GM19193 (cell line): ENCODE data around the gene PKNOX2.

Experiments used
- POLR2A ChIP-seq: IDR thresholded peaks from 4 replicates; pipeline ENCODE4 v1.6.1; 2011; ENCODE audit not compliant: insufficient read depth, insufficient read length; ENCODE audit errors: extremely low read depth

PKNOX2 gene

GRCh38 chr11:125174686-125175085, 10.1 kb downstream of the PKNOX2 start:
- no peak for TF ChIP-seq POLR2A

- no peak for TF ChIP-seq POLR2A
Observed at GRCh38 chr11:125175166-125175565, 10.6 kb downstream of the PKNOX2 start.

- no peak for TF ChIP-seq POLR2A
Observed at GRCh38 chr11:125175896-125176575, 11.5 kb downstream of the PKNOX2 start.

DNA sequence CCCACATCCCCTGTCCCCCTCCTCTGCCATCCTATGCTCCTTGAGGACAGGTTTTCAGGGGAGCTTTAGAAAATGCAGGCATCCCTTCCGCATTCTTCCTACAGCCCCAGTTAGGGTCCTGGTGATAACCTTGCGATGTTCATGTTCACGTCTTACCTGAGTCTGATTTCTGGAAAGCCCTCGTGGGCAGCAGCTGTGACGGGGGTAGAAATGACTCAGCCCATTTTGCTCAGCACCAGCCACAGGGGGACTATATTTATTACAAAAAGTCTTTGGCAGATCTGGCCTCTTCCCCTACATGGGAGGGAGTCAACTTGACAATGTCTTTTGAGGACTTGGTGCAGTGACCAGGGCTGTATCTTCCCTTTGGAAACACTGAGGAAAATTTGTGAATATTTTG, 12.3 kb downstream of the PKNOX2 start:
- TF ChIP-seq POLR2A, result no peak

- TF ChIP-seq POLR2A, result no peak
Observed at GRCh38 chr11:125177543-125177942, 13.0 kb downstream of the PKNOX2 start.

DNA sequence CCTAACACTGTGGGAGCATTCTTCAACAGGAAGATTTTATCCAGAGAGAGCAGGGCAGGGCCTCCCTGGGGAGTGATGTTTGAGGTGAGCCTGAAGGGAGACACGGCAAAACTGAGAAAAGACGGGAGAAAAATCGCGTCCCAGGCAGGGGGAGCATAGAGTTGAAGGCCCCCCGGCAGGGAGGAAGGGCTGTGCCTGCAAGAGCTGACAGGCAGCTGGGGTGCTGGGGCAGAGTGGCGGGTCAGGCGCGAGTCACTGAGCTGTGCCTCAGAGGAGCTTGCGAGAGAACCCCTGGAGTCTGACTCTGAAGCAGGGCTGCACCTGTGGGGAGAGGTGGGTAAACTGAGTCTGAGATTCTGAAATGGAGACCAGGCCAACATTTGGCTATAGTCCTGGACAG, 14.8 kb downstream of the PKNOX2 start:
- TF ChIP-seq POLR2A, result no peak

DNA sequence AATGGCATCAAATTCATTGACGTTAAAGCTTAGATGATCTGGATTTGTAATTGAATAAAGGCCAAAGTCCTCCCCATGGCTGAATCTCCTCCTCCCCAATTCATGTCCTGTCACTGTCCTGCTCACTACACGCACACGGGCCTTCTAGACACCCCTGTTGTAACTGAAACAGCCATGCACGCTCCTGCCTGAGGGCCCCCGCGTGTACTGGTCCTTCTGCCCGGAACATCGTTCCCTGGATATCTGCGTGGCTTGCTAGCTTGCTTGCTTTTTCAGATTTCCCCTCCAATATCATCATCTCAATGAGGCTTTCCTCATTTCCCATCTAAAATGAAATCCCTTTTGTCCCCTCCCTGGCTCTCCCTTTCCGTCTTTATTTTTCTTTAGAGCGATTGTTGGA, 15.3 kb downstream of the PKNOX2 start:
- TF ChIP-seq POLR2A, result no peak

DNA sequence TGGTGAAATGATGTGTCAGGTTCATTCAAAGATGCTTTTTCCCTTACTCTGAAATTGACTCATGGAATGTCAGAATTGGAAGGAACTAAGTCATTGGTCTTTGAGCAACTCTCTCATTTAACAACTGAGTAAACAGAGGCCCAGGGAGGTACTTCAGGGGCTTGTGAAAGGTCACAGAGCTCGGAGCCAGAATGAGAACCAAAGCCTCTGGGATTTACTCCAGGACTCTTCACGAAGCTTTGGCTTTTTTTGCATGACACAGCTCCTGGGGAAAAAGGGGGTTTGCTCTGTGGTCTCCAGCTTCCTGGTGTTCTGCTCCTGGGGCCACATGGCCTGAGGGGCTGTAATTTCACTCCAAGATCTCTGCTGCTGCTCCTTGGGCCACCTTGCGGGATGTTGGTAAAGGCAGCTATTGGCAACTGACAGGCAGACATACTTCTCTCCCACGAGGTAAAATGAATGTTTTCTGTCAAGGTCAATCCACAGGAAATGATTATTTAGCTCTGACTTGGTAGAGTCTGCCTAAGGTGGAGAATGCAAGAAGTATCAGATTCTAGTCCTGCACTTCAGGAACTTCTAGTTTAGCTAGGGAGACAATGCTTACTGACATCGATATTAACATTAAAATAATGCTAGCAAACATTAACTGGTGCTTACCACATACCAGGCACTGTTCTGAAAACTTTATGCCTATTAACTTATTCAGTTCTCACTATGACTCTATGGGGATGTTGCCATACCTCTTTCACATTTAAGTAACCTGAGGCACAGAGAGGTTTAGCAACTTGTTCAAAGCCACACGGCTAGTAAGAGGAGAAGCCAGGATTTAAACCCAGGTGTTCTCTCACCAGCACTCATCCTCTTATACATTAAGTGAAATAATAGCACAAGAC, 16.1 kb downstream of the PKNOX2 start:
- no peak for TF ChIP-seq POLR2A

GRCh38 chr11:125182573-125182972, 18.0 kb downstream of the PKNOX2 start:
- TF ChIP-seq POLR2A, result no peak

DNA sequence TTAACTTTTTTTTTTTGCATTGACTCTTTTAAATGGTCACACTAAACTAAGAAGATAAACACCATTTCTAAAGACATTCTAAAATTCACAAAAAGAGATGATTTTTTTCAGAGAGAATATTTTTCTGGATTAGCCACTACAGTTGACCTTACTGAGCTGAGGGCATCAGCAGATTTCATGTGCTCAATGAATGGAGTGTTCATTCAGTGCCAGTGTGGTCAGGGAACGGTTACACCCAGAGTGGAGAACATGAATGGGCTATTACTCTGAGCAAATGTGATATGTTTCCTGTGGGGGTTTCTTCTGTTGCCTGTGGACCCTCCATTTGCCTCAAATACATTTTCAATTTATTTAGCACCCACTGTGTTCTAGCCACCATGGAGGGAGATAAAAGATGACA, 19.1 kb downstream of the PKNOX2 start:
- no peak for TF ChIP-seq POLR2A

GRCh38 chr11:125188021-125188420, 23.5 kb downstream of the PKNOX2 start:
- TF ChIP-seq POLR2A, result no peak

DNA sequence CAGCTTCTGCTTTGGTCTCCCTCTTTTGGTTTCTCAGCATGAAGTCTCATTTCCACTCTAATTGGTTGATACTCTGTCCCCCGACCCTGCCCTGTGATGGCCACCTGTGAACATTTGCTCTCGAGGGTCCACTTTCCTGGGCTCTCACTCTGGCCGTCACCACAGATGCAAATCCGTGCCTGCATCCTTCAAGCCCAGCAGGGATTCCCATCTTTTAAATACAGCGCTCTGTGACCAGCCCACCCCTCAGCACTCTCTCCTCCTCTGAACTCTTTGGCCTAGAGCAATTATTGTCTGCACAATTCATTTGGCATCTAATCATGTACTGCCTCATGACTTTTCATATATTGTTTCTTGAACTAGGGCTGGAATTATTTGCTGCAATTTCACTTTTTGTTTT, 26.0 kb downstream of the PKNOX2 start:
- no peak for TF ChIP-seq POLR2A

DNA sequence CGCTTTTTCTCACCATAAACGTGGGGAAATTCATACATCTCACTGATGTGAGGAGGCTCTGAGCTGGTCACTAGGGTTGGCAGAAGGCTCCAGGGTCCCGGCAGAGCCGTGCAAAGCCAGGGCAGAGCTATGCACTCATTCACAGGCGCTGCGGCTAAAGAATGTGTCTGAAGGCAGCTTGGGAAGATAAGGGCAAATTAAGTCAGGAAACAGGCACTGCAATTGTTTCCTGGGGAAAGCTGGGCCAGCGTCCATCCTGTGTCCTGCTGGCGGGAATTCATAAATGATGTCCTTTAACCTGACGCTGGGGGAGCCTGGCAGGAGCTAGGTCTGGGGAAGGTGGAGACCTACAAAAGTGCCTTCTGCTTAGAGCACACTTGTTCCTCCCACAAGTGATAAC, 27.6 kb downstream of the PKNOX2 start:
- no peak for TF ChIP-seq POLR2A

- TF ChIP-seq POLR2A, result no peak
Observed at GRCh38 chr11:125192717-125193415, 28.3 kb downstream of the PKNOX2 start.

DNA sequence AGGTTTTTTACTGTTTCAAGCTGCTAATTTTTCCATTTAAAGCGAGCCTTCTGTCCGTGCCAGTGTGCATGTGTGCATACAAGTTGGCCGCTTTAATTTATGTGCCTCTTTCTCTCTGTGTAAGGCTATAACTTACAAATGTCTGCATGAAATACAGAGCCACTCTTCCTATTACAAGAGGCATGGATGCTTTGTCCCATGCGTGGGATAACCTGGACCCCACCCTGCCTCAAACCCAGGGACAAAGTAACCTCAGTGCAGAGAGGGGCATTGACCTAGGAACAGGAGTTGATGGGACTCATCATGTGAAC, 28.8 kb downstream of the PKNOX2 start:
- no peak for TF ChIP-seq POLR2A

DNA sequence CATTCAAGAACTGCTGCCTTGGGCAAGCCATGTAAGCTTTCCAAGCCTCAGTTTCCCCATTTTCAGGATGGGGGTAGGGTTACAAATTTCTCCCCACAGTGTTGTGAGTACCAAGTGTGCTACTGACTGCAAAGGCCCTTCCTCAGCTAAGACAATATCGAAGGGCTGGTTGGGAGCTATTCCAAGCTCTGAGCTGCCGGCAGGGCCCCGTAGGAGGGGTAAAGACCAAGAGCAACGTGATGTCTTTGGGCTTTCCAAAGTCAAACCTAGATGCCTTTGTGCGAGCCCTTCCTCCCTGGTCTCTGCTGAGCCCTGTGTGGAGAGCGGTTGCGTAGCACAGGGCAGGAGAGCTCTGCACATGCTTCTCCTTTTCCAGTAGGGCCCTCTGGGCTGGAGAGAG, 29.3 kb downstream of the PKNOX2 start:
- no peak for TF ChIP-seq POLR2A
